ENCODE results near the gene RMRP. TPM values are rescaled to one million over a fixed set of nuclear protein-coding genes. Genes with fewer than 3 reads are reported as not detected.

Gene RMRP
- total RNA-seq, 1 experiment from 2014 or later = 13,506 TPM

- H3K4me1 ChIP-seq (replicated peaks; ENCODE audit: insufficient read depth) = no peaks in the 10 kb centered on the region
- H3K4me2 ChIP-seq = no peak overlapping the region
- ChIA-PET POLR2A (ENCODE audit: unreplicated experiment) (no interaction called here), CTCF (interaction anchor here (0.6 kb wide), 1 partner anchor 407 kb away, joined by 10 read pairs; no protein-coding TSS in a partner anchor)
- no peak overlapping the region for H3K27ac ChIP-seq
- TF ChIP-seq EZH2 (IDR thresholded peaks at IDR 0.05; ENCODE audit: low read depth) (no peak), CTCF (conservative IDR thresholded peaks at IDR 0.05) (no peak)
- no peaks in the 10 kb centered on the region for H4K20me1 ChIP-seq (ENCODE audit: insufficient read depth)
- no peaks in the 10 kb centered on the region for H3F3A ChIP-seq (ENCODE audit: insufficient read depth, low read depth)
- H3K36me3 ChIP-seq (ENCODE audit: low read depth) = no peaks in the 10 kb centered on the region
- H3K79me2 ChIP-seq (ENCODE audit: low read depth) = no peaks in the 10 kb centered on the region
- no peak overlapping the region for H3K4me3 ChIP-seq
- intact Hi-C loops (cut with micrococcal nuclease; ENCODE audit: unreplicated experiment) = no loop called here
- H2AFZ ChIP-seq = no peak overlapping the region
- H3K9me2 ChIP-seq (ENCODE audit: insufficient read depth) = no peaks in the 10 kb centered on the region
- BruUV-seq (replicated peaks) = no TSS peak
- no peak for DNase-seq
- no peaks in the 10 kb centered on the region for H3K27me3 ChIP-seq (ENCODE audit: insufficient read depth, low read depth)
- no peaks in the 10 kb centered on the region for H3K9me3 ChIP-seq (ENCODE audit: insufficient read depth, low read depth)
Observed at GRCh38 chr9:35619800-35620158, 38.0 kb downstream of the RMRP start.

- Histone ChIP-seq H3K4me1 (replicated peaks; ENCODE audit: insufficient read depth) (no peaks in the 10 kb centered on the region), H3K4me2 (no peak overlapping the region), H3K27ac (no peak overlapping the region), H2AFZ (no peak overlapping the region), H3K27me3 (ENCODE audit: insufficient read depth, low read depth) (no peaks in the 10 kb centered on the region), H3K36me3 (ENCODE audit: low read depth) (no peaks in the 10 kb centered on the region), H4K20me1 (ENCODE audit: insufficient read depth) (no peaks in the 10 kb centered on the region), H3K4me3 (no peak overlapping the region), H3F3A (ENCODE audit: insufficient read depth, low read depth) (no peaks in the 10 kb centered on the region), H3K79me2 (ENCODE audit: low read depth) (no peaks in the 10 kb centered on the region), H3K9me3 (ENCODE audit: insufficient read depth, low read depth) (no peaks in the 10 kb centered on the region), H3K9me2 (ENCODE audit: insufficient read depth) (no peaks in the 10 kb centered on the region)
- BruUV-seq (replicated peaks) = no TSS peak
- ChIA-PET CTCF (no interaction called here), POLR2A (ENCODE audit: unreplicated experiment) (no interaction called here)
- DNase-seq = no peak
- intact Hi-C loops (cut with micrococcal nuclease; ENCODE audit: unreplicated experiment) = no loop called here
- TF ChIP-seq CTCF (conservative IDR thresholded peaks at IDR 0.05) = no peak
Observed at GRCh38 chr9:35618854-35619799, 38.7 kb downstream of the RMRP start.

GRCh38 chr9:35618325-35618727 lies 39.5 kb downstream of the RMRP start, which contains the start of gene CD72:
Gene CD72, minus strand, starts transcription at chr9:35618413. Its CDS starts 110 bp downstream, at chr9:35618303.
- intact Hi-C loops (cut with micrococcal nuclease; ENCODE audit: unreplicated experiment) = no loop called here
- no peak within 1 kb of the TSS for H3K4me2 ChIP-seq
- no peak within 1 kb of the TSS for H2AFZ ChIP-seq
- H3F3A ChIP-seq (ENCODE audit: insufficient read depth, low read depth) = no peaks in the 10 kb centered on the region
- no peaks in the 10 kb centered on the region for H3K9me3 ChIP-seq (ENCODE audit: insufficient read depth, low read depth)
- no peak within 1 kb of the TSS for H3K27ac ChIP-seq
- no peaks in the 10 kb centered on the region for H3K4me1 ChIP-seq (replicated peaks; ENCODE audit: insufficient read depth)
- no TSS peak for BruUV-seq (replicated peaks)
- ChIA-PET CTCF (no interaction called here), POLR2A (ENCODE audit: unreplicated experiment) (no interaction called here)
- no peaks in the 10 kb centered on the region for H3K27me3 ChIP-seq (ENCODE audit: insufficient read depth, low read depth)
- no peak within 1 kb of the TSS for H3K4me3 ChIP-seq
- no peak for TF ChIP-seq EZH2 (IDR thresholded peaks at IDR 0.05; ENCODE audit: low read depth)
- no peak for TF ChIP-seq CTCF (conservative IDR thresholded peaks at IDR 0.05)
- no peaks in the 10 kb centered on the region for H3K79me2 ChIP-seq (ENCODE audit: low read depth)
- no peaks in the 10 kb centered on the region for H4K20me1 ChIP-seq (ENCODE audit: insufficient read depth)
- H3K36me3 ChIP-seq (ENCODE audit: low read depth) = no peaks in the 10 kb centered on the region
- H3K9me2 ChIP-seq (ENCODE audit: insufficient read depth) = no peaks in the 10 kb centered on the region
- DNase-seq = no peak

All from PC-9 (cell line).